OCI-LY1 (cell line): ENCODE results near the gene PPP1R14D.

Source experiments
- EZH2 ChIP-seq: fragments of 200-600 bp; sonication (generic), shearing (Covaris generic); IDR thresholded peaks from 2 replicates; pipeline ENCODE4 v1.8.0; 2017; ENCODE audit warnings: borderline replicate concordance, mixed run types, mild to moderate bottlenecking, antibody characterized with exemption, low read length, moderate library complexity, mixed read lengths
- TF ChIP-seq, protein P1 (sequence below): fragments of 200-600 bp; sonication (generic), shearing (Covaris generic); IDR thresholded peaks from 2 replicates; pipeline ENCODE4 v1.5.1; 2017; ENCODE audit warnings: mild to moderate bottlenecking, antibody characterized with exemption, low read length, moderate library complexity, mixed read lengths

DNA sequence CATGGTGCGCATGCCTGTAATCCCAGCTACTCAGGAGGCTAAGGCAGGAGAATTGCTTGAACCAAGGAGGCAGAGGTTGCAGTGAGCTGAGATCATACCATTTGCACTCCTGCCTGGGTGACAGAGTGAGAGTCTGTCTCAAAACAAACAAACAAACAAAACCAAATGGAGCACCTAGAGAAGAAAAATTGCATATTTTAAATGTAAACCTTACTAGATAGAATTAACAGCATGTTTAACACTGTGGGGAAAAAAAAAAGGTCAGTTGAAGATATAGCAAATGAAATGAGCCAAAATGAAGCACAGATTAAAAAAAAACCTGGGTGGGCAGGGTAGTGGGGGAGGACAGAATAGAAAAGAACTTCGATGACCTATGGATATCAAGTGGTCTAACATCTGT lies 7.3 kb downstream of the PPP1R14D start:
- TF ChIP-seq, protein P1, sequence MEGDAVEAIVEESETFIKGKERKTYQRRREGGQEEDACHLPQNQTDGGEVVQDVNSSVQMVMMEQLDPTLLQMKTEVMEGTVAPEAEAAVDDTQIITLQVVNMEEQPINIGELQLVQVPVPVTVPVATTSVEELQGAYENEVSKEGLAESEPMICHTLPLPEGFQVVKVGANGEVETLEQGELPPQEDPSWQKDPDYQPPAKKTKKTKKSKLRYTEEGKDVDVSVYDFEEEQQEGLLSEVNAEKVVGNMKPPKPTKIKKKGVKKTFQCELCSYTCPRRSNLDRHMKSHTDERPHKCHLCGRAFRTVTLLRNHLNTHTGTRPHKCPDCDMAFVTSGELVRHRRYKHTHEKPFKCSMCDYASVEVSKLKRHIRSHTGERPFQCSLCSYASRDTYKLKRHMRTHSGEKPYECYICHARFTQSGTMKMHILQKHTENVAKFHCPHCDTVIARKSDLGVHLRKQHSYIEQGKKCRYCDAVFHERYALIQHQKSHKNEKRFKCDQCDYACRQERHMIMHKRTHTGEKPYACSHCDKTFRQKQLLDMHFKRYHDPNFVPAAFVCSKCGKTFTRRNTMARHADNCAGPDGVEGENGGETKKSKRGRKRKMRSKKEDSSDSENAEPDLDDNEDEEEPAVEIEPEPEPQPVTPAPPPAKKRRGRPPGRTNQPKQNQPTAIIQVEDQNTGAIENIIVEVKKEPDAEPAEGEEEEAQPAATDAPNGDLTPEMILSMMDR, result no peak
- no peak for TF ChIP-seq EZH2
